HL-60 (cell line): ENCODE results near the gene PRPSAP2.
"Not testable (repeated sequence)": the region's sequence is repeated elsewhere in the genome, so short reads cannot be mapped to it uniquely, and the experiment has no call there.

ENCODE experiments used
- DNase-seq, 2 experiments: peaks; one replicate each; pipeline ENCODE4 v3.0.0-alpha.2; 2010 to 2020; ENCODE audit warnings: low read depth in 1 of 2, low spot score in 1 of 2
- H3K27ac ChIP-seq: fragments of 250-450 bp; sonication (Bioruptor Pico); replicated peaks from 2 replicates; pipeline ENCODE4 v1.5.1; 2020; ENCODE audit warnings: mild to moderate bottlenecking, moderate library complexity
- H3K27me3 ChIP-seq: fragments of 250-450 bp; sonication (Bioruptor Pico); 2 replicates; pipeline ENCODE4 v1.5.1; 2021; ENCODE audit warnings: mild to moderate bottlenecking, moderate library complexity; ENCODE audit not compliant: insufficient read depth, poor library complexity, severe bottlenecking
- H3K4me3 ChIP-seq: replicated peaks from 2 replicates; pipeline ENCODE4 v1.5.1; 2011; ENCODE audit warnings: mild to moderate bottlenecking, control low read depth, low read length; ENCODE audit not compliant: insufficient read depth
- CTCF ChIP-seq: IDR thresholded peaks from one replicate; pipeline ENCODE4 v1.5.1; 2011; ENCODE audit warnings: low read length, control low read depth, inconsistent platforms; ENCODE audit not compliant: insufficient read depth
- GABPA ChIP-seq: IDR thresholded peaks from 2 replicates; pipeline ENCODE4 v1.6.1; 2012; ENCODE audit warnings: low read depth
- POLR2AphosphoS5 ChIP-seq: IDR thresholded peaks from 2 replicates; pipeline ENCODE4 v1.6.1; 2012; ENCODE audit warnings: low read depth
- SPI1 ChIP-seq: IDR thresholded peaks from 2 replicates; pipeline ENCODE4 v1.6.1; 2012; ENCODE audit warnings: low read depth, mild to moderate bottlenecking, borderline replicate concordance
- TF ChIP-seq, protein P1 (sequence below): IDR thresholded peaks from 2 replicates; pipeline ENCODE4 v1.6.1; 2012; ENCODE audit warnings: low read depth; ENCODE audit not compliant: insufficient replicate concordance

The PRPSAP2 gene

DNA sequence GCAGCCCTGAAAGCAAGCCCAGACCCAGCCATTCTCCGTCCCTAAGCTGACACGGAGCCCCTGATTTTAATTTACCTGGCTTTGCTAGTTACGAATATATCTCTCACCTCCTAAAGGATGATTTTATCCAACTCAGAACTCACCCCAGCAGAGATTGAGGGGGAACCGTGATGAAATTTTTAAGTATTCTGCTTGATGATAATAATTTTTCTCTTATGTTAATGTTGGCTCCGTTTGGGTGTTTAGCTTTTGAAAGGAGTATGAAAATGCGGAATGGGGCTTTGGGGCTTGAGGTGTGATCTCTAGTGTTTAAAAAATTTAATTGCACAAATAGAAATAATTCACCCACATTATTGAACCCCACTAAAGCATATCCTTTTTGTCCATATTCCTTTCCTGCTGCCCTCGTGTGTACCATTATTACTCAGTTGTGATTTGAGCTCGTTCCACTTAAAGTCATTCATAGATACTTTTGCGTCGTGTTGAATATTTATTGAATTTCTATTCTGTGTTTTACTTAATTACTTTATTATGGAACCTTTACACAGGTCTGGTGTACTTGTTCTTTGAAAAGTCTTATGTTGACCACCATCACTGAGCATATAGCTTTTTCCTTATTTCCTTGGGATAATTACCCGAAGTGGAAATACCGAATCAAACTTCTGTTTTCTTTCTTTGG is 775 bp downstream of the PRPSAP2 start:
- H3K4me3 ChIP-seq = peak overlapping the region; percentile 61
- H3K27me3 ChIP-seq = no peaks in the 10 kb centered on the region
- peak overlapping the region; percentile 63 for H3K27ac ChIP-seq
- no peak for TF ChIP-seq CTCF
- no peak for DNase-seq

- H3K27me3 ChIP-seq = no peaks in the 10 kb centered on the region
- no peak for TF ChIP-seq POLR2AphosphoS5
- TF ChIP-seq GABPA = no peak
- no peak for TF ChIP-seq CTCF
- no peak for TF ChIP-seq SPI1
- TF ChIP-seq, protein P1, sequence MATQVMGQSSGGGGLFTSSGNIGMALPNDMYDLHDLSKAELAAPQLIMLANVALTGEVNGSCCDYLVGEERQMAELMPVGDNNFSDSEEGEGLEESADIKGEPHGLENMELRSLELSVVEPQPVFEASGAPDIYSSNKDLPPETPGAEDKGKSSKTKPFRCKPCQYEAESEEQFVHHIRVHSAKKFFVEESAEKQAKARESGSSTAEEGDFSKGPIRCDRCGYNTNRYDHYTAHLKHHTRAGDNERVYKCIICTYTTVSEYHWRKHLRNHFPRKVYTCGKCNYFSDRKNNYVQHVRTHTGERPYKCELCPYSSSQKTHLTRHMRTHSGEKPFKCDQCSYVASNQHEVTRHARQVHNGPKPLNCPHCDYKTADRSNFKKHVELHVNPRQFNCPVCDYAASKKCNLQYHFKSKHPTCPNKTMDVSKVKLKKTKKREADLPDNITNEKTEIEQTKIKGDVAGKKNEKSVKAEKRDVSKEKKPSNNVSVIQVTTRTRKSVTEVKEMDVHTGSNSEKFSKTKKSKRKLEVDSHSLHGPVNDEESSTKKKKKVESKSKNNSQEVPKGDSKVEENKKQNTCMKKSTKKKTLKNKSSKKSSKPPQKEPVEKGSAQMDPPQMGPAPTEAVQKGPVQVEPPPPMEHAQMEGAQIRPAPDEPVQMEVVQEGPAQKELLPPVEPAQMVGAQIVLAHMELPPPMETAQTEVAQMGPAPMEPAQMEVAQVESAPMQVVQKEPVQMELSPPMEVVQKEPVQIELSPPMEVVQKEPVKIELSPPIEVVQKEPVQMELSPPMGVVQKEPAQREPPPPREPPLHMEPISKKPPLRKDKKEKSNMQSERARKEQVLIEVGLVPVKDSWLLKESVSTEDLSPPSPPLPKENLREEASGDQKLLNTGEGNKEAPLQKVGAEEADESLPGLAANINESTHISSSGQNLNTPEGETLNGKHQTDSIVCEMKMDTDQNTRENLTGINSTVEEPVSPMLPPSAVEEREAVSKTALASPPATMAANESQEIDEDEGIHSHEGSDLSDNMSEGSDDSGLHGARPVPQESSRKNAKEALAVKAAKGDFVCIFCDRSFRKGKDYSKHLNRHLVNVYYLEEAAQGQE = no peak
- no peak overlapping the region for H3K27ac ChIP-seq
- H3K4me3 ChIP-seq = no peak overlapping the region
- DNase-seq = no peak
These were observed 1.3 kb downstream of the PRPSAP2 start for GRCh38 chr17:18859256-18859655.

GRCh38 chr17:18860161-18860972 is 2.4 kb downstream of the PRPSAP2 start:
- no peak for DNase-seq
- TF ChIP-seq, protein P1 = no peak
- TF ChIP-seq SPI1 = no peak
- no peak overlapping the region for H3K4me3 ChIP-seq
- no peak overlapping the region for H3K27ac ChIP-seq
- H3K27me3 ChIP-seq = no peaks in the 10 kb centered on the region

DNA sequence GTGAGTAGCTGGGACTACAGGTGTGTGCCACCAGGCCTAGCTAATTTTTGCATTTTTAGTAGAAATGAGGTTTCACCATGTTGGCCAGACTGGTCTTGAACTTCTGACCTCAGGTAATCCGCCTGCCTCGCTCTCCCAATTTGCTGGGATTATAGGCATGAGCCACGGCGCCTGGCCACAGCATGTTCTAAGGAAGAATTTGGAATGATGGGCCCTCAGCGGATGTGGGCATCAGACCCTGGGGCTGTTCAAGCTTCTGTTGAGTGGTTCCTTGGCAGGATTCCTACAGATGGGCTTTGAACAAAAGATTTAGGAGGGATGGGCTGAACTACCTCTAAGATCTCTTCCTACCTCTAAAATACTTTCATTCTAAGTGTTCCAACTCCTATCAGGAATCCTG is 4.1 kb downstream of the PRPSAP2 start:
- no peak overlapping the region for H3K27ac ChIP-seq
- H3K4me3 ChIP-seq = no peak overlapping the region
- TF ChIP-seq SPI1 (no peak), GABPA (no peak), CTCF (no peak), POLR2AphosphoS5 (no peak)
- TF ChIP-seq, protein P1 = no peak
- no peak for DNase-seq
- no peaks in the 10 kb centered on the region for H3K27me3 ChIP-seq

GRCh38 chr17:18864996-18865395 is 7.1 kb downstream of the PRPSAP2 start:
- H3K4me3 ChIP-seq, DNase-seq, H3K27me3 ChIP-seq, H3K27ac ChIP-seq: not testable (repeated sequence)
